SK-N-MC (cell line): ENCODE measurements around the gene C17orf50.

ENCODE experiments used
- DNase-seq: peaks from one replicate; pipeline ENCODE4 v3.0.0-alpha.2; 2011; ENCODE audit warnings: low read depth, low spot score
- H3K27ac ChIP-seq: fragments of 200-600 bp; sonication (generic); 2 replicates; pipeline ENCODE4 v1.5.1; 2016; ENCODE audit warnings: mixed run types
- H3K36me3 ChIP-seq: fragments of 200-600 bp; sonication (generic); 2 replicates; pipeline ENCODE4 v1.6.1; 2017; ENCODE audit warnings: antibody characterized with exemption, low read length, mixed read lengths; ENCODE audit not compliant: insufficient read depth
- H3K4me3 ChIP-seq: fragments of 200-600 bp; sonication (generic); 2 replicates; pipeline ENCODE4 v1.5.1; 2016
- H3K9ac ChIP-seq: fragments of 200-600 bp; sonication (generic); 2 replicates; pipeline ENCODE4 v1.8.0; 2017; ENCODE audit warnings: mixed run types, mixed read lengths; ENCODE audit not compliant: insufficient read length
- H3K9me3 ChIP-seq: fragments of 200-600 bp; sonication (generic); 2 replicates; pipeline ENCODE4 v1.6.1; 2017; ENCODE audit warnings: low read depth, mild to moderate bottlenecking, antibody characterized with exemption, low read length, moderate library complexity, mixed read lengths
- EZH2 ChIP-seq: fragments of 200-600 bp; sonication (generic); IDR thresholded peaks from one replicate; pipeline ENCODE4 v1.6.1; 2017; ENCODE audit warnings: antibody characterized with exemption
- FOXP2 ChIP-seq: optimal IDR thresholded peaks from 2 replicates; pipeline ENCODE3; 2011; ENCODE audit warnings: mild to moderate bottlenecking, moderate library complexity; ENCODE audit not compliant: insufficient read depth; ENCODE audit errors: extremely low read length, control extremely low read depth
- POLR2AphosphoS5 ChIP-seq: IDR thresholded peaks from 2 replicates; pipeline ENCODE4 v1.6.1; 2012; ENCODE audit warnings: mild to moderate bottlenecking, low read depth, low read length, borderline replicate concordance

The C17orf50 gene

DNA sequence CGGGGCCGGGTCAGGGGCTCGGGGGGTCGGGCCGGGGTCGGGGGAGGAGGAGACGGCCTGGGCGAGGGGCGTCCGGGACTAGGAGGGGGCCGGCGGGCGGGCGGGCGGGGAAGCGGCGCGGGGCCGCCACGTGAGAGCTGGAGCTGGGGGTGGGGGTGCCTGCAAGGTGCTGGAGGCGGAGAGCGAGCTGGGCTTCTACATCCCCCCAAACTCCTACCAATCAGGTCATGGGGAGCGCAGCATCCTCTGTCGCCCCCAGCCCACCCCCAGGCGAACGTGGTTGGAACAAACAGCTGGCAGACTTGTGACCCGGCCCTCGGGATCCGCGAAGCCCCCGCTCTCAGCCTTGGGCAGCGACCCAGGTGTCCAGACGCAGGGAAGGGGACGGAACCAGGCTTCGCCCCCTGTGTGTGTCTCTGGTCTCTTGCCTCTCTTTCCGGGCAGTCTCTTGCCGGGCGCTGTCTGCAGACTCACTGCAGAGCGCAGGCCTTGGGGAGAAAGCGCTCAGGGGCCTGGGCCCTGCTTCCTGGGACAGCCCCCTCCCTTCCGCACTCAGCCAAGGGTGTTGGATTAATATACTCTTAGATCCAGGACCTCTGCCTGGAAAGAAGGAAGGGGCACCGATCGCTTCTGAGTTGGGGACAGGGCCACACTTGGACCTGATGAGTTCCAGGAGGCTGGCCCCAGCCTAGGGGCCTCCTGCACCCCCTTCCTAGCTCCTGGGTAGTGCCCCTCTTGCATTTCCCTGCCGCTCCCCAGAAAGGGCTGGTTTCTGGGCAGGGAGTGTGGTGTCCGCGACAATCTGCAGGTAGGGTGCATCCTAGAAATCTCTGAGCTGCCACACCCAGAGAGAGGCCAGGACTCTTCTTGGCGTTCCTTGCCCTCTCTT, 28.5 kb upstream of the C17orf50 start:
- peak overlapping the region; percentile 73 for H3K4me3 ChIP-seq
- DNase-seq, result no peak
- no peak overlapping the region for H3K9ac ChIP-seq
- H3K9me3 ChIP-seq, result no peaks in the 10 kb centered on the region
- H3K27ac ChIP-seq, result no peak overlapping the region
- no peaks in the 10 kb centered on the region for H3K36me3 ChIP-seq
- TF ChIP-seq POLR2AphosphoS5 (no peak), EZH2 (no peak)

DNA sequence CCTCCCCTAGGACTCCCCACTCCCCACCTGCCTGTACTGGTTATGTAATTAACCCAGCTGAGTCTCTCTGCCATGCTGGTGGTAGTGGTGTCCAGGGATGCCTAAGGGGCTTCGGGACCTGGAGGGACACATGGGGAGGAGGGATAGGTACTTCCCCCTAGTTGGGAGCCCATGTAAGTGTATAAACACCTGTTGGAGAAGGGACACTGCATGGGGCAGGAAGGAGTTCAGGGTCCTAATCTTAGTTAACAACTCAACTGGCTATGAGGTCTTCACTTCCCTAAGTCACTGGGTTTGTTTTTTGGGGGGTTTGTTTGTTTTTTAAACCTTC, 27.9 kb upstream of the C17orf50 start:
- no peak for DNase-seq
- H3K27ac ChIP-seq, result no peak overlapping the region
- H3K9ac ChIP-seq, result no peak overlapping the region
- H3K36me3 ChIP-seq, result no peaks in the 10 kb centered on the region
- no peaks in the 10 kb centered on the region for H3K9me3 ChIP-seq
- H3K4me3 ChIP-seq, result no peak overlapping the region
- no peak for TF ChIP-seq EZH2
- TF ChIP-seq POLR2AphosphoS5, result no peak
- no peak for TF ChIP-seq FOXP2

DNA sequence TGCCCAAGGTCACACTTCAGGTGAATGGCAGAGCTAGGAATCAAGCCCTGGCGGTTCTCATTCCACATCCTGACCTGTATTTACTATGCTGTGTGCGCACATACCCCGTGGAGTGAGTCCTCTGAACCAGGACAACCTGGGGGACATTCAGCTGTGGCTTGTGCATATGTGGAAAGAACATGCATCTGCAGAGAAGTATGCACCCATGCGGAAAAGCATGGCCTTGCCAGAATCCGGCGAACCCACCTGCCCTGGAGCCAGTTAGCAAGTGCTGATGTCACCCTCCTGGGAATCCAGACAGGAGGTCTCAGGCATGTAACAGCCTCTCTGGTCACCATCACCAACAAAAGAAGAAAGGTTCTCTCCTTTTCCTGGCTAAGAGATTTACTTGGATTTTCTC, 27.3 kb upstream of the C17orf50 start:
- no peaks in the 10 kb centered on the region for H3K9me3 ChIP-seq
- no peak for DNase-seq
- TF ChIP-seq FOXP2, result no peak
- TF ChIP-seq EZH2, result no peak
- no peak for TF ChIP-seq POLR2AphosphoS5
- H3K27ac ChIP-seq, result no peak overlapping the region
- H3K36me3 ChIP-seq, result no peaks in the 10 kb centered on the region
- no peak overlapping the region for H3K4me3 ChIP-seq
- no peak overlapping the region for H3K9ac ChIP-seq

DNA sequence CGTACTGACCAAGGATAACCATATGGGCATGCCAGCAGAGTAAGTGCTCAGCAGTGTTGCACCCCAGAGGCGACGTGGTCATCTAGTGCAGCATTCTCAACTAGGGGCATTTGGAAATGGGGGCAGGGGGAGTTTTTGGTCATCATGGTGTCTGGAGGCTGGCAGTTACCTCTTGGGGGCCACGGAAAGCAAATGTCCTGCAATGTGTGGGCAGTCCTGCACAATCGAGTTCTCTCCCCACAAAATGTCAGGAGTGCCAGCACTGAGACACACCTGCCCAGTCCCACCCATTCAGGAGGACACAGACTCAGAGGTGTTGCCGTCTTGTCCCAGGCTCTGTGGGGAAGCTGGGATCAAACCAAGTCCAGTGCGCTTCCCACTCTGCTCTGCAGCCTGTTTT, 26.3 kb upstream of the C17orf50 start:
- H3K9me3 ChIP-seq, result no peaks in the 10 kb centered on the region
- no peak for DNase-seq
- no peak overlapping the region for H3K4me3 ChIP-seq
- H3K36me3 ChIP-seq, result no peaks in the 10 kb centered on the region
- H3K9ac ChIP-seq, result no peak overlapping the region
- no peak overlapping the region for H3K27ac ChIP-seq
- TF ChIP-seq FOXP2 (no peak), POLR2AphosphoS5 (no peak)

DNA sequence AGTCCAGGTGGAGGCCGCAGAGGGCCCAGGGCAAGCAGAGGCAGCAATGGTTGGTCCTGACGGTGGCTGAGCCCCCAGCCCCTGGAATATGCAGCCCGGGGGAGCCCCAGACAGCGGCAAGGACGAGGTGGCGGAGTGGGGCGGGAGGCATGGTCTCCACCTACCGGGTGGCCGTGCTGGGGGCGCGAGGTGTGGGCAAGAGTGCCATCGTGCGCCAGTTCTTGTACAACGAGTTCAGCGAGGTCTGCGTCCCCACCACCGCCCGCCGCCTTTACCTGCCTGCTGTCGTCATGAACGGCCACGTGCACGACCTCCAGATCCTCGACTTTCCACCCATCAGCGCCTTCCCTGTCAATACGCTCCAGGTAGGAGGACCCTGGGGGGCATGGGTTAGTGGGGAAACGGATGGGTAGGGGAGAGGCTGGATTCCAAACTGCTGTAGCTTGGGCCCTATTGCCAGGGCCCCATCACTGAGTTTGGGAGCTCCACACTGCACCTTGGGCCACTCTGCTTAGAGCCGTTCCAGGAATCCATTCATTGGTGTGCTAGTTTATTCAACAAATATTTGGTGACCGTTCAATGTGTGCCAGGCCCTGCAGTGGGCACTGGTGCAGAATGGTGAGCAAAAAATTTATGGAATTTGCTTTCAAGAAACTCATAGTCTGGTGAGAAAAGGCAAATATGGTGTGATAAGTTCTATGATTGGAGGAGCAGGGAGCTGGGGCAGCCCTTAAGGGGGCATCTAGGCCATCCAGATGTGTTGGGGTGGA, 25.5 kb upstream of the C17orf50 start:
- no peaks in the 10 kb centered on the region for H3K36me3 ChIP-seq
- H3K27ac ChIP-seq, result no peak overlapping the region
- H3K9ac ChIP-seq, result no peak overlapping the region
- no peaks in the 10 kb centered on the region for H3K9me3 ChIP-seq
- DNase-seq, result no peak
- no peak overlapping the region for H3K4me3 ChIP-seq
- TF ChIP-seq POLR2AphosphoS5 (no peak), EZH2 (no peak), FOXP2 (no peak)

DNA sequence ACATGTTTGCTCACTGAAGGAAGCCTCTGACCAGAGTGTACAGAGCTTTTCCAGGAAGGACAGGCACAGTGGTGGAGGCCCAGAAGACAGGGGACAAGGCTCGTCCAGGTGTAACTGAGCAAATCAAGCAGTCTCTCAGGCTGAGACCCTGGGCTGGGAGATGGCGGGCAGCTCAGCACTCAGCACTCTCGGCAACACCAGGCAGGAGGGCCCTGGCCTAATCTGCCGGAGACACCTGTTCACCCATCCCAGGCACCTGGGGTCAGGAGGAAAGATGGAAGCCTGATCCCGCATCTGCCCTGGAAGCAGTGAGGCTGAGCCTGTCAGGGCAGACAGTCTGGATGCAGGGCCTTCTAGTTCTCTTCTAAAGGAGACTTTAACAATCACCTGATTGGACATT, 24.5 kb upstream of the C17orf50 start:
- H3K9ac ChIP-seq, result no peak overlapping the region
- no peak for DNase-seq
- no peaks in the 10 kb centered on the region for H3K9me3 ChIP-seq
- H3K4me3 ChIP-seq, result no peak overlapping the region
- H3K27ac ChIP-seq, result no peak overlapping the region
- H3K36me3 ChIP-seq, result no peaks in the 10 kb centered on the region
- no peak for TF ChIP-seq POLR2AphosphoS5
- TF ChIP-seq FOXP2, result no peak
- TF ChIP-seq EZH2, result no peak

DNA sequence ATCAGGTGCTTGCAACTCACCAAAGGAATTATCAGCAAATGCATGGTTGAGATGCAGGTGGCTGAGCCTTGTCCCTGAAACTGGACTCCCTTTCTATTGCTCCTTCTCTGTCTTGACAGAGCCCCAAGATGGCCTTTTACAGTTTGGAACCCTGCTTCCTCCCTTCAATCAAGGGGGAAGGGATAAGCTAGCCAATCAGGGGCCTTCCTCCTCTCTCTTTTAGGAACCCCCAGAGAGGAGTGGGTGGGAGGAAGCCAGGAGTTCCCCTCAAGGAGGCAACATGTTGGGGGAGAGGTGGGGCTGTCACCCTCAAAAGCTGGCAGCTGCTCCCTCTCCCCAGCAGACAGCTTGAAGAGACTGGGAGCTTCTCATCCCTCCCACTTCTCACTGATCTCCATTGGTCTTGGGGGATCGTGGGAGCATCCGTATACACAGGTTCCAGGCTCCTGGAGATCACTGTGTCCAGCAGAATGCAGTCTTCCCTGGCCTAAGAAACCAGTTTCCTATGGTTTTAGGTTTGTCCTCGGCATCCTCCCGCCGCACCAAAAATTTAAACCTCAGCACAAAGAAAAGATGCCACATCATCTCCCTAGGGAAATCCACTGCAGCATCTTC, 22.1 kb upstream of the C17orf50 start:
- TF ChIP-seq FOXP2, result no peak
- TF ChIP-seq POLR2AphosphoS5, result no peak
- TF ChIP-seq EZH2, result no peak
- H3K9me3 ChIP-seq, result no peaks in the 10 kb centered on the region
- no peak overlapping the region for H3K4me3 ChIP-seq
- H3K27ac ChIP-seq, result no peak overlapping the region
- DNase-seq, result no peak
- no peaks in the 10 kb centered on the region for H3K36me3 ChIP-seq
- no peak overlapping the region for H3K9ac ChIP-seq

DNA sequence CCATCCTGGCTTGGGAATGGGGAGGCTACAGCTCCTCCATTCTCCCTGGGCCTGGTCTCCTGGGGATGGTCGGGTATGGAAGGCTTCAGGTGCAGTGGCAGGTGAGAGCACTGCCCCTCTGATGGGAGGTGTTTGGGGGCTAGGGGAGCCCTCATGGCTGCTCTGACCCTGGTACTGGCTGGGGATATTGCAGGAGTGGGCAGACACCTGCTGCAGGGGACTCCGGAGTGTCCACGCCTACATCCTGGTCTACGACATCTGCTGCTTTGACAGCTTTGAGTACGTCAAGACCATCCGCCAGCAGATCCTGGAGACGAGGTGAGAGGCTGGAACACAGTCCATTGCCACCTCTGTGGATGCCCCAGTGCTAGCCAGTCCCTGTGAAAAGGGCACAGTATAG, 20.5 kb upstream of the C17orf50 start:
- Histone ChIP-seq H3K27ac (no peak overlapping the region), H3K9me3 (no peaks in the 10 kb centered on the region), H3K36me3 (no peaks in the 10 kb centered on the region), H3K9ac (no peak overlapping the region), H3K4me3 (no peak overlapping the region)
- DNase-seq, result no peak
- no peak for TF ChIP-seq POLR2AphosphoS5
- no peak for TF ChIP-seq EZH2
- no peak for TF ChIP-seq FOXP2
